NT2/D1 (cell line): ENCODE measurements around the gene SMYD2.

Experiments
- DNase-seq: peaks from one replicate; pipeline ENCODE4 v3.0.0-alpha.2; 2011; ENCODE audit warnings: low read depth, low spot score
- H3K27me3 ChIP-seq: 2 replicates; pipeline ENCODE4 v1.6.0; 2011; ENCODE audit warnings: mild to moderate bottlenecking; ENCODE audit not compliant: insufficient read length, insufficient read depth
- H3K36me3 ChIP-seq: 2 replicates; pipeline ENCODE4 v1.6.1; 2011; ENCODE audit warnings: mild to moderate bottlenecking, low read length, mixed read lengths; ENCODE audit not compliant: insufficient read depth, insufficient read length
- H3K4me1 ChIP-seq: 2 replicates; pipeline ENCODE4 v1.5.1; 2011; ENCODE audit not compliant: insufficient read depth, insufficient read length
- H3K4me3 ChIP-seq: 2 replicates; pipeline ENCODE4 v1.5.1; 2011; ENCODE audit warnings: low read depth; ENCODE audit not compliant: insufficient read length
- H3K9ac ChIP-seq: 2 replicates; pipeline ENCODE4 v1.6.0; 2011; ENCODE audit warnings: low read depth; ENCODE audit not compliant: insufficient read length
- H3K9me3 ChIP-seq: 2 replicates; pipeline ENCODE4 v1.5.1; 2011; ENCODE audit warnings: mild to moderate bottlenecking, low read length; ENCODE audit not compliant: insufficient read depth
- SUZ12 ChIP-seq: IDR thresholded peaks from 2 replicates; pipeline ENCODE4 v1.6.1; 2011; ENCODE audit not compliant: insufficient read length, insufficient read depth; ENCODE audit errors: extremely low read depth
- YY1 ChIP-seq: IDR thresholded peaks from 2 replicates; pipeline ENCODE4 v1.6.1; 2011; ENCODE audit not compliant: insufficient read length, insufficient read depth
- ZNF274 ChIP-seq: IDR thresholded peaks from 2 replicates; pipeline ENCODE4 v1.6.1; 2011; ENCODE audit warnings: mild to moderate bottlenecking, low read depth, low read length

The SMYD2 gene

GRCh38 chr1:214301526-214301925 is 20.6 kb downstream of the SMYD2 start:
- DNase-seq, result no peak
- no peak overlapping the region for H3K9ac ChIP-seq
- no peak overlapping the region for H3K4me3 ChIP-seq
- peaks cover 11% of the 10 kb centered on the region; the same call in 1 of the 2 replicates for H3K9me3 ChIP-seq
- H3K36me3 ChIP-seq, result peaks cover 10% of the 10 kb centered on the region
- TF ChIP-seq ZNF274, result no peak
- H3K27me3 ChIP-seq, result no peaks in the 10 kb centered on the region
- H3K4me1 ChIP-seq, result peaks cover 2% of the 10 kb centered on the region

- Histone ChIP-seq H3K9me3 (peaks cover 11% of the 10 kb centered on the region; the same call in 1 of the 2 replicates), H3K36me3 (peaks cover 19% of the 10 kb centered on the region), H3K4me3 (no peak overlapping the region), H3K4me1 (peaks cover 2% of the 10 kb centered on the region), H3K27me3 (no peaks in the 10 kb centered on the region), H3K9ac (no peak overlapping the region)
- DNase-seq, result no peak
- TF ChIP-seq YY1 (no peak), ZNF274 (no peak), SUZ12 (no peak)
Observed at GRCh38 chr1:214303141-214303930, 22.4 kb downstream of the SMYD2 start.

GRCh38 chr1:214305164-214305751 is 24.3 kb downstream of the SMYD2 start:
- no peak for DNase-seq
- H3K9me3 ChIP-seq, result peaks cover 5% of the 10 kb centered on the region; the same call in 1 of the 2 replicates
- H3K27me3 ChIP-seq, result no peaks in the 10 kb centered on the region
- H3K9ac ChIP-seq, result no peak overlapping the region
- peaks cover 22% of the 10 kb centered on the region for H3K36me3 ChIP-seq
- H3K4me3 ChIP-seq, result no peak overlapping the region
- TF ChIP-seq ZNF274 (no peak), SUZ12 (no peak), YY1 (no peak)
- H3K4me1 ChIP-seq, result peaks cover 5% of the 10 kb centered on the region

- Histone ChIP-seq H3K4me3 (no peak overlapping the region), H3K9ac (no peak overlapping the region), H3K27me3 (no peaks in the 10 kb centered on the region), H3K9me3 (no peaks in the 10 kb centered on the region), H3K4me1 (peaks cover 5% of the 10 kb centered on the region), H3K36me3 (peaks cover 22% of the 10 kb centered on the region)
- no peak for DNase-seq
- TF ChIP-seq YY1, result no peak
- no peak for TF ChIP-seq ZNF274
- TF ChIP-seq SUZ12, result no peak
Observed at GRCh38 chr1:214306269-214306668, 25.3 kb downstream of the SMYD2 start.

GRCh38 chr1:214310010-214310409 is 29.1 kb downstream of the SMYD2 start:
- Histone ChIP-seq H3K36me3 (peaks cover 31% of the 10 kb centered on the region), H3K9me3 (no peaks in the 10 kb centered on the region), H3K27me3 (no peaks in the 10 kb centered on the region), H3K4me3 (no peak overlapping the region), H3K9ac (no peak overlapping the region), H3K4me1 (peaks cover 5% of the 10 kb centered on the region)
- DNase-seq, result no peak
- TF ChIP-seq YY1 (no peak), ZNF274 (no peak), SUZ12 (no peak)

- no peak for DNase-seq
Observed at GRCh38 chr1:214310777-214311690, 30.1 kb downstream of the SMYD2 start.

More at GRCh38 chr1:214310777-214311690, 30.1 kb downstream of the SMYD2 start:
- TF ChIP-seq YY1 (no peak), ZNF274 (no peak), SUZ12 (no peak)
- peaks cover 36% of the 10 kb centered on the region for H3K36me3 ChIP-seq
- no peak overlapping the region for H3K9ac ChIP-seq
- no peaks in the 10 kb centered on the region for H3K9me3 ChIP-seq
- no peak overlapping the region for H3K4me3 ChIP-seq
- H3K27me3 ChIP-seq, result no peaks in the 10 kb centered on the region
- peaks cover 8% of the 10 kb centered on the region for H3K4me1 ChIP-seq
